Stimulated activated CD8-positive, alpha-beta memory T cell treated with anti-CD3 and anti-CD28 coated beads, Interleukin-12 subunit alpha, Interleukin-12 subunit beta, amount 100 ng/mL, for 4 hours (primary cell): ENCODE results near the gene YIPF1.

Experiments
- DNase-seq: peaks from one replicate; pipeline ENCODE4 v3.0.0-alpha.2; 2020; ENCODE audit warnings: low read depth

The YIPF1 gene

DNA sequence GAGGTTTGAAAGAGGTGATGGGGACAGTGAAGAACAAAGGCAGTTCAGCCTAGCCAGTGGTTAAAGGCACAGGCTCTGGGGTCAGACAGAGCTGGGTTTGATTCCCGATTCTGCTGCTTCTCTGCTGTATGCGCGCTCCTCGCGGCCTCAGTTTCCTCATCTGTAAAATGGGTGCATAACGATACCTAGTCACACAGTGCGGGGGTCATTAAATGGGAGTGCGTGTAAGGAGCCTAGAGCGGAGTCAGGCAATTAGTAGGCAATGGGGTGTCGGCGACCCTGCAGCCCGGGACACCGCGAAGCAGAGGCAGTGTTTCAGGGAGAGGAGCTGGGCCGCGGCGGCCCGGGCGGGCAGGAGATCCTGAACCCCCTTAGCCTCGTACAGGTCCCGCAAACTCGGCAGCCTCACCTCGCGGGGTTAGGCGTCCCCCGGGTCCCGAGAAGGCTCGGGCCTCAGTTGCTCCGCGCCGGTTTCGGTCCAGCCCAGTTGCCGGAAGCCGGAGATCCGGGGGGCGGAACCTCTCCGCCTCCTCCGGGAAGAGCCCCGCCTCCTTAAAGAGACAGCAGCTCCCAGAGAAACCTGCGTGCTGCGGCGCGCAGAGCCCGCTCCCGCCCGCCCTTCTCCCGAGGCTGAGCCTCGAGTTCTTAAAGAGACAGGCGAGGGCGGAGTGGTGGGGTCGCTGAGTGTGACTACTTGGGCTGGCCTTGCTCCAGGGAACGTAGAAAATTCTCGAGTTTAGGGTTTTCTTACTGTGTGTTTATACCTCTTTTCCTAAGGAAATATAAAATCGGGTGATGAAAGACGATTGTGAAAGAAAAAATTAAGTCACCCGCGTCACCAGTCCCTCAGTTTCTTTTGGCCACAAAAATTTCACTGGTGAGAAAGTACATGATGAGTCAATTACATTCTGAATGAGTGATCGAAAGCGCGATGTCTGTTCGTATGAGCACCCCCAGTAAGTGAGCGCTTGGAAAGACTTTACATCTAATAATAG lies at the start of gene YIPF1:
YIPF1 (minus strand) TSS at position 494 of the 995 bp plus-strand sequence. CDS start 860 bp downstream, outside the sequence.
- DNase-seq = peak; percentile 78

- DNase-seq = no peak
Observed at GRCh38 chr1:53938136-53938830, 48.7 kb upstream of the YIPF1 start.

GRCh38 chr1:53936430-53936829 lies 46.8 kb upstream of the YIPF1 start:
- no peak for DNase-seq

- DNase-seq = no peak
Observed at GRCh38 chr1:53934170-53934765, 44.7 kb upstream of the YIPF1 start.

DNA sequence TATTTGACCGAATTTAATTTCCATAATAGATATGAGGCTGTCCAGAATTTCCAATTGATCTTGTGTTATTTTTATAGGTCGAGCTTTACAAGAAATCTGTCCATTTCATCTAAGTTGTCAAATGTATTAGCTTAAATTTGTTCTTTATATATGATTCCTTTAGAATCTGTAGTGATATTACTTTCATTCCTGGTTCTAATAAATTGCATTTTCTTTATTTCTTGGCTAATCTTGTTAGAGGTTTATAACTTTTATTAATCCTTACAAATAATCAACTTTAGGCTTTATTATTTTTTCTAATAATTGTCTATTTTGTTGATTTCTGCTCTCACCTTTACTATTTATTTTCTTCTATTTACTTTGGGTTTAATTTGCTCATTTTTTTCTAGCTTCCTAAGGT lies 41.9 kb upstream of the YIPF1 start:
- no peak for DNase-seq

DNA sequence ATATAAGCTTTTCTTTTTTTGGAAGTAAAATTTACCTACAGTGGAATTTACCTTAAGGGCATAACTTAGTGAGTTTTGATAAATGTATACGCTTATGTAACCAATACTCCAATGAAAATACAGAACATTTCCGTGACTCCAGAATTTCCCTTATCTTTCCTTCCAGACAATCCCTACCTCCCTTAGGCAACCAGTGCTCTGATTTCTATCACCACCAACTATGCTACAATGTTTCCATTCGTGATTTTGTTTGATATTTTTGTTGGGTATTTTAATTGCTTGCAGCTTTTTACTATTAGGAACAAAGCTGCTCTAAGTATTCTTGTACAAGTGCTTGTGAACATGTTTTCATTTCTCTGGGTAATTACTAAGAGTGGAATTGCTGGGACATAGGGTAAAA lies 41.3 kb upstream of the YIPF1 start:
- DNase-seq = no peak

GRCh38 chr1:53929246-53929960 lies 39.8 kb upstream of the YIPF1 start:
- DNase-seq = no peak

- DNase-seq = no peak
Observed at GRCh38 chr1:53927376-53927881, 37.8 kb upstream of the YIPF1 start.

- DNase-seq = no peak
Observed at GRCh38 chr1:53919675-53920066, 30.1 kb upstream of the YIPF1 start.

DNA sequence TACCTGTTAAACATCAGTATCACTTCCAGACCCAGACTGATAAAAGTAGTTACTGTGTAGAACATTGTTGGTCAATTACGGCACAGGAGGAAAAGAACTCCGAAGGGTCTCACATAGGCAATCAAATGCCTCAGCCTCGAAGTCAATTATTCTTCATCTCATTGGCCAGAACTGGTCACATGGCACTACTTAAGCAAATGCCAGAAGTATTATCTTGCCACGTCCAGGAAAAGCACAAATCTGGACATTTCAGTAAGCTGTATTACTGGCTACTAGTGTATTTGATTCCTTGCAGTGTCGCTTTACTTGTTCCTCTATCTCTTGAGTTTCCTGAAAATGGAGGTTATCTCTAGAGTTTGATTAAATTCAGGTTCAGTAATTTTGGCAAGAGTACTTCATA lies 28.7 kb upstream of the YIPF1 start:
- no peak for DNase-seq

DNA sequence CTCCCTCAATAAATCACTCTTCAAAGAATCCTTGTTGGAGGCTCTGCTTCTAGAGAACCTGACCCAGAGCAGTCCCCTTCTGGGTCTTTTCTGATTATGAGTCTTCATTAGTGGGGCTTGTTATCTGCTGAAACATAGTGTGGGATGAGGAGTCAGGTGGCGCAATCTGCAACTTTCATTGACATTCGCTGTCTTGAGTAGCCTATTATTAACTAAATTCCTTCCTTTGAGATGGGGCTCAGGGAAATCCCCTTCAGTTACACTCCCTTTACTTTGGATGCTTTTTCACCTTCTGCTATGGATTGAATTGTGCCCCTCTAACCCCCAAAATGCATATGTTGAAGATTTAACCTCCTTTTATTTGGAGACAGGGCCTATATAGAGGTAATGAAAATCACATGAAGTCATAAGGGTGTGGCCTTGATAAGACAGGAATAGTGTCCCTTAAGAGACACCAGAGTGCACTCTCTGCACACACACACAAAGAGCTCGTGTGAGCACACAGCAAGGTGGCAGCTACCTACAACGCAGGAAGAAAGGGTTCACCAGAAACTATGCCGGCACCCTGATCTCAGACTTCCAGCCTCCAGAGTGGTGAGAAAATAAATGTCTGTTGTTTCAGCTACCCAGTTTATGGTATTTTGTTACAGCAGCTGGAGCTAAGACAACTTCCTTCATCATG lies 23.9 kb upstream of the YIPF1 start:
- DNase-seq = no peak

- no peak for DNase-seq
Observed at GRCh38 chr1:53911442-53911841, 21.8 kb upstream of the YIPF1 start.

GRCh38 chr1:53909946-53910345 lies 20.3 kb upstream of the YIPF1 start:
- DNase-seq = no peak

DNA sequence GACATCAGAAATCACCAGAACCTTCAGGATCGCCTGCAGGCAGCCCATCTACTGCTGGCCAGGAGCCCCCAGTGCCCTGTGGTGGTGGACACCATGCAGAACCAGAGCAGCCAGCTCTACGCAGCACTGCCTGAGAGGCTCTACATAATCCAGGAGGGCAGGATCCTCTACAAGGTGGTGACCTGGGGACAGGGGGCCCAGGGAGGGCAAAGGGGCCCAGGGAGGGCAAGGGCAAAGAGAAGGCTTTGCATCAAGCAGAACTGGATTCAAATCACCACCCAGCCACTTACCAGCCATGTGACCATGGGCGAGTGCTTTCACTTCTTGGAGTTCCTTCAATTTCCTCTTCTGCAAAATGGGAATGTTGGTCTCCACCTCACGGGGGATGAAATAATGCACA lies 16.5 kb upstream of the YIPF1 start:
- DNase-seq = no peak

DNA sequence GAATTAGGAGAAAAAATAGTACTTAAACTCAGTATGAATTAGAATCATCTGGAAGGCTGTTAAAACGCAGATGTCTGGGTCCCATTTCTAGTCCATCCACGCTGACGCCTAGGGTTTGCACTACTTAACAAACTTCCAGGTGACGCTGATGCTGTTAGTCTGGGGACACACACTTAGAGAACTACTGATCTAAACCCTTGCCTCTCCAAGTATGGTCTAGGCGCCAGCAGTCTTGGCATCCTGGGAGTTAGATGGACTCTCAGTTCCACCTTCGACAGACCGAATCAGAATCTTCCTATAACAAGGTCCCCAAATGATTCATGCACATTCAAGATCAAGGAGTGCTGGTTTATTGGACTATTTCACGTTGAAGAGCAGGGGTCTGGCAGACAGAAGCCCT lies 15.9 kb upstream of the YIPF1 start:
- DNase-seq = no peak

- no peak for DNase-seq
Observed at GRCh38 chr1:53902235-53903138, 12.9 kb upstream of the YIPF1 start.

GRCh38 chr1:53899708-53900107 lies 10.1 kb upstream of the YIPF1 start:
- DNase-seq = no peak

- DNase-seq = no peak
Observed at GRCh38 chr1:53899206-53899628, 9.6 kb upstream of the YIPF1 start.

DNA sequence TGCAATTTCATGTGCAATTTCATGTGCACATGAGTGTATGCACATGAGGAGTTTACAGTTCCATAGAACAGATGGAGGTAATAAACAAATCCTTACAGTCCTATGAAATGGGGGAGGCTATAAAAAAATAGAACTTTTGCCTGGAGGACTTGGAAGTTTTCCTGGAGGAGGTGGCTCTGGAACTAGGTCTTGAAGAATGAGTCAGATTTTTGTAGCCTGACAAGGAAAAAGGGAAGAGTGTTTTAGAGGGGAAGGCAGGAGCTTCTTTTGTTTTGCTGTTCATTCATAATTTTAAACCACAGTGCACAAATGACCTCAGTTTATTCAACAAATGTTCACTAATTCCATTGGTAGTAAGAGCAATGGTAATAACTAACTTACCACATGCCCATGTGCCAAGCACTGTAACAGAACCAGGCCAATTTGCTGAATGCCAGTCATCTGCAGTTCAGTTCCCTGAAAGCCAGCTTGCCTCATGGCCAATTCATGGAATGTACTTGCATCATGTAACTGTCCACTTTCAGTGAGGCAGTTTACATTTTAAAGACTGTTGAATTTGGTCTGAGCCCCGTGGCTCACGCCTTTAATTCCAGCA lies 7.1 kb upstream of the YIPF1 start:
- DNase-seq = no peak

DNA sequence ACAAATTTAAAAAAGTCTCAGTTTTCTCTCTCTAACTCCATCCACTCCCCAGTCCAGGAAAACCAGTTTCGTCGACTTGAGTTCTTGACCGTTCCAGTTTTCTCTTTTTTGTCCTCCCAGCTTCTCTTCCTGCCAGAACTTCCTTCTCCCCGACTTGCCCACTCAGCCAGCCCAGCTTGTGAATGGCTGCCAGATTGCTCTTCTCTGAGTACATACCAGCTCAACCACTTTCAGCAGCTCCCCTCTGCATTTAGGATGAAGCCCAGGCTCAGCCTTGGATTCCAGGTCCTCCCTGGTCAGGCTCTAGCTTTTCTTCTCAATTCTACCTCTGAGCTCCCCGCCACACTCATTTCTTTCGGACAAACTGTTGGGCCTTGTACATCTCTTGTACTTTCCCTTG lies 5.8 kb upstream of the YIPF1 start:
- no peak for DNase-seq
